Fibroblast of upper back skin (primary cell): ENCODE results near the gene MMS19.
"Not testable (repeated sequence)": the region's sequence is repeated elsewhere in the genome, so short reads cannot be mapped to it uniquely, and the experiment has no call there.

Experiments used
- DNase-seq: peaks from one replicate; pipeline ENCODE4 v3.0.0-alpha.2; 2013

Gene MMS19

DNA sequence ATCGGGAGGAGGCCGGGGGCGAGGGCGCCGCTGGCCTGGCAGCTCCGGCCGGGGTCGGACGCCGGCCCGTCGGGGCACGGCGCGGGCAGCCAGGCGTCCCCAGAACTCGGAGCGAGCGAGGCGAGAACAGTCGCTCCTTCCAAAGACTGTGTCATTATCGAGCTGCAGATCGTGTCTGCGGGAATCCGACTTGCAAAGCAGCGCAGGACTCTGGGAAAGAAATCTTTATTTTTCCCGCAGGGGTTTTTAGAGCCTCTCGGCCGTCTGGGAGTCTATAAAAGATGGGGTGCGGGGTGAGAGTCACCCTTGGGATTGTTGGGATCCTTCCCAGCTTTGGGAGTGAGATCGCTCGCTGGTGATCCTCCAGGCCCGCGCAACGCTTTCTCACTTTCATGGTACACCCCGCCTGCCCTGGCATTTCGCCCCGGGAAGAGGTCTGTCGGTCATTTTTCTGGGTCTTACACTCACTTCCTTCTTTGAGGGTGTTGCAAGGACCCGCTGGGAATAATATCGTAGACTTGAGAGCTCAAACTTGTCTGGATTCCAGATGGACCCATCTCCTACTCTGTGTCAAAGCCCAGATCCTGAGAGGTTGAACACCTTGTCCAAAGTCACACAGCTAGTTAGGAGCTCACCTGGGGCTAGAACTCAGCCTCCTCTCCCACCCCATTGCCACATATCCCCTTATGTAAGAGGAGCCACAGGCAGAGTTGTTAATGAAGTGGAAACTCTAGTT is 1.5 kb upstream of the MMS19 start:
- DNase-seq: peak; percentile 62

DNA sequence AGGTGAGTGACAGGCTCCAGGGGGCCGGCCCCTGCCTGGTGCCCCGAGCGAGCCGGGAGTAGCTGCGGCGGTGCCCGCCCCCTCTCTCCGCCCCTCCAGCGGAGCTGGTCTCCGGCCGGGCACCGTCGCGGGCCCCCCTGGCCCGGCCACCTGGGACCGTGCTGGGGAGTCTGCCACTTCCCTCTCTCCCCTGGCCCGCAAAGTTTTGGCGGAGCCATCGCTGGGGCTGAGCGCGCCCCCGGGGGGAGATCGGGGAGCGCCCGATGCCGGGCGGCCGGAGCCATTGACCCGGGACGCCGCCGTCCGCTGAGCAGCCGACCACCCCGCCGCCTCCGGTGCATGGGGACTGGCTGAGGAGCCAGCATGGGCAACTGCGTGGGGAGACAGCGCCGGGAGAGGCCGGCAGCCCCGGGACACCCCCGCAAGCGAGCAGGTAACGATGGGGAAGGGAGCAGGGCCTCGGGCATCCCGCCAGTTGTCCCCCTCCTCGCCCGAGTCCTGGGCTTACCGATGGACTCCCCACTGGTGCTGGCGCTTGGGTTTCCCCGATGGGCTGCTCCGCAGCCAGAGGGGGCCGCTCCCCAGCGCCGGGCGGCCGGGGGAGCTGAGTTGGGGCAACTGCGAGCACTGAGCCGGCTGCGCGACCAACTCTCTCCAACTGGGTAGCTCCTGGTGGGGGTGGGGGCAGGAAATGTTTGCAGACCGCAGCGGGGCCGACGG is 779 bp upstream of the MMS19 start, which contains the start of gene UBTD1:
Gene UBTD1 (plus strand): TSS at position 84 of the 720 bp plus-strand sequence. CDS start 280 bp downstream, at position 364.
- DNase-seq: peak; percentile 57

DNA sequence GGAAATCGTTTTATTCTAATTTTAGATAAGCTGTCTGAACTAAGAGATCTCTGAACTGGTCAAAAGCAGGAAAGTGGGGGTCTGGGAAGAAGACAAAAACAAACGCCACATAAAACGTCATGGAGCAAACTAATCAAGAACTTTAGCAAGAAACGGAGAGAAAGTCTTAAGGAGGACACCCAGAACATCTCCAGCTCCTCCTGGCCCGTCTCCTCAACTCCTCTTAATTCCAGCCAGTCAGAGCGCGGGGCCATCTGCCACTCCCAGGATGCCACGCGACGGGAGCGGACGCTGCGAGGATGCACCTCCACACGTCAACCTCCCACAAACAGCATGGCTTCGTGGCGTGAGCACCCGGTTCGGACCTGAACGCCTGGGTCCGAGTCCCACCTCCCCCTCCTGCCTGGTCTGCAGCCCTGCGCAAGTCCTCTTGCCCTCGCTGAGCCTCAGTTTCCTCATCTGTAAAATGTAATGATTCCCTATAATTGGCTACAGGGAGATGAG is 598 bp downstream of the MMS19 start:
- DNase-seq: peak; percentile 82

DNA sequence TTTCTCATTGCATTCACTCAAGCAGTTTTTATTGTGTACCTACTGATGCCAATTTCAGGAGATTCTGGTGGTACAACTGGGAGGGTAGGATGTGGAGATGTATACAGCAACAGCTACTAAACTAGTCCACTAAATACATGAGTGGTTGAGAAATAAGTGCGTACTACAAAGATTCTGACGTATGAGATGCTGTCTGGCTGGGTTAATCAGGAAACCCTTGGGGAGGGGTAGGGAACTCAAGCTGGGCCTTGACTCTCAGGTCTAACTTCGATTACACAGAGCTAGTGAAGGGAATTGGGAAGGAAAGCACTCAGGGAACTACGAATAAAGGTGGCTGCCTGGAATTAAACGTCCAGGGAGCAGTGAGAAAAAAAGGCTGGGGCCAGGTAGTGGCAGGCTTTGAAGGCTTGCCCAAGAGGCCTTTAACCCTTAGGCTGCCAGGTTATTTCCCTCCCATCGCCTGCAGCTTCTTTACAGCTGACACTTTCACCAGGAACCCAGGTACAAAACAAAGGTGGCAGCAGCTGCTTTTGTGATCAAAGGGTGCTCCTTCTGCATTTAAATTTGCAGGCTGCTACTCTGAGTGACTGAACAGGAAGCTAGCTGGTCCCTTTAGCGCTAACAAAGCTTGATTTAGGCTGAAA is 3.2 kb downstream of the MMS19 start:
- DNase-seq: peak; percentile 6

DNA sequence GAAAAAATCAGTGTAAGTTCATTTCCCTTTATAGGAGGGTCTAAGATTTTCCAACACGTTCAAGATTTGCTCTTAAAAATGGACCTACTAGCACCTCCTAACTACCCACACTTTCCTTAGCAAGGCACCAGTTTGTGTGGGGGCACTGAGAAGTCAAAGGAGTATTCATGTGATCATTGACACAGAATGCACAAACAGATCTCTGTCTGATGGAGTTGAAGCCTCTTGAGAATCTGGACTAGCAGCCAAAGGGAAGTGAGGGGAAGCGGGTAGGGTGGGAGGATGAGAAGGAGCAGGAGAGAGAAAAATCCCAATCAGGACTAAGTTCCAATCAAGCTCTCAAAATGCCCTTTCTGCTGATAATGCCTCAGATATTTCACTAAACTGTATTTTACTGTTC is 4.1 kb downstream of the MMS19 start:
- no peak for DNase-seq

DNA sequence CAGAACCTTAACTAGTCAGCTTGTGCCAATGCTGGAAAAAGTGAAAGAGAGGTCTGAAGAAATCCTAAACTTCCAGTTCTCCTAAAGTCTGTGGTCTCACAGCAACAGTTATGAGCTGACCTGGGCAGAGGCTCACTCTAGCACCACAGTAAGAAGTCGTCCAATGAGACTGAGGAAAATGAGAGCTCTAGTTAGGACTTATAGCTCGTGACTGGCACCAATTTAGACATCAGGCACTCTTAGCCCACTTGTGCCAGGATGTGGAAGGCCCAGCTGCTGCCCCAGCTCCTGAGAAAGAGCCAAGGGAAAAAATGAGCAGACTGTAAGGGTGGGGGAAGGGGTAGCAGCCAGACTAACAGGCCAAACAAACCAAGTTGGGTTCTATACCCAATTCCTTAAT is 7.6 kb downstream of the MMS19 start:
- DNase-seq: no peak

DNA sequence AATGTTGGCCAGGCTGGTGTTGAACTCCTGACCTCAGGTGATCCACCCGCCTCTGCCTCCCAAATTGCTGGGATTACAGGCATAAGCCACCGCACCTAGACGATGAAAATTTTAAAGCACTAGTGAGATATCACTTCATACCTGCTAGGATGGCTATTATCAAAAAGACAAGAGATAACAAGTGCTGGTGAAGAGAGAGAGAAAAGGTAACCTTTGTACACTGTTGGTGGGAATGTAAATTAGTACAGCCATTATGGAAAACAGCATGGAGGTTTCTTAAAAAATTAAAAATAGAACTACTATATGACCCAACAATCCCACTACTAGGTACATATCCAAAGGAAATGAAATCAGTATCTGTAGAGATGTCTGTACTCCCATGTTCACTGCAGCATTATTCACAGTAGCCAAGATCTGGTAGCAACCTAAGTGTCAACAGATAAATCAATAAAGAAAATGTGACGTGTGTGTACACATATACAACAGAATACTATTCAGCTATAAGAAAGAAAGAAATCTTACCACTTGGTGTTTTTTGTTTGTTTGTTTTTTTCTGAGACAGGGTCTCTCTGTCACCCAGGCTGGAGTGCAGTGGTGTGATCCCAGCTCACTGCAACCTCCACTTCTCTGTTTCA is 12.5 kb downstream of the MMS19 start:
- DNase-seq: no peak

DNA sequence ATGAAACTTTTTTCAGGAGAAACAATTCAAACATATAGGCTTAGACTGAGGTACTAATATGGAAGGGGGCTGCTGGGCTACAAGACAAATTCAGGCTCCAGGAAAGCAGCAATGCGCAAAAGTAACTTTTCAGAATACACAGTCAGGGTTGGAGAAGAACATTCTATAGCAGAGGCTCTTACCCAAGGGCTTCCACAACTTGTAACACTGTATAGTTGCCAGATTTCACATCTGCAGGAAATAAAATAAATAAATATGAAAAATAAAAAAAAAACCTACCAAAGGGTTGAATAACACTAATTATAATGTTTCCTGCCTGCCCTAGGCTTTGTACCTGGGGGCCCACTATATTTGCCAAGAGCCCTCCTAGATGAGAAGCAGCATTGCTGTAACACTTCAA is 14.3 kb downstream of the MMS19 start:
- no peak for DNase-seq

DNA sequence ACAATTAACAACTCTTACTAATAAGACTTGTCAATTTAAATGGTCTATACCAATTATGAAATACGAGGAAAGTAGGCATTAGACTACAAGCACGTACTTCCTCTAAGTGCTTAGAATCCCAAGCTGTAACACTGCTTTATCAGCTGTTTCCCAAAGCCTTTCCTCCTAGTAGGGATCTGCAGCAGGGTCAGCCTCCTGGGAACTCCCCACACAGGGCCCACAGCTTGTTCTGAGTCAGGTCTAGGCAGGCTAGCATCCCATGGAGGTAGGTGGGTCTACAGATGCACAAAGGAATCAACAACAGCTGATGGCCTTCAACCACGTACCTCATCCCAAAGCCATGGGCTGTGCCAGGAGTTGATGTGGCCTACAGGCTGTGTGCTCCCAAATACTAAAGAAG is 14.7 kb downstream of the MMS19 start:
- DNase-seq: no peak

DNA sequence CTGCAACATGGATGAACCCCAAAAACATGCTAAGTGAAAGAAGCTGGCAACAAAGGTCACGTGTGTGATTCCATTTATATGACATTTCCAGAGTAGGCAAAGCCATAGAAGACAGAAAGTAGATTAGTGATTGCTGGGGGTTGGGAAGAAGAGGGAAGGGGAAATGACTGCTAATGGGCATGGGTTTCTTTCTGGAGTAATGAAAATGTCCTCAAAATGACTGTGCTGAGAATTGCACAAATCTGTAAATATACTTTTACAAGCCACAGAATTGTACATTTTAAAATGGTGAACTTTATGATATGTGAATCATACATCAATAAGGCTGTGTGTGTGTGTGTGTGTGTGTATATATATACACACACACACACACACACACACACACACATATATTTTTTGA is 15.8 kb downstream of the MMS19 start:
- DNase-seq: no peak

DNA sequence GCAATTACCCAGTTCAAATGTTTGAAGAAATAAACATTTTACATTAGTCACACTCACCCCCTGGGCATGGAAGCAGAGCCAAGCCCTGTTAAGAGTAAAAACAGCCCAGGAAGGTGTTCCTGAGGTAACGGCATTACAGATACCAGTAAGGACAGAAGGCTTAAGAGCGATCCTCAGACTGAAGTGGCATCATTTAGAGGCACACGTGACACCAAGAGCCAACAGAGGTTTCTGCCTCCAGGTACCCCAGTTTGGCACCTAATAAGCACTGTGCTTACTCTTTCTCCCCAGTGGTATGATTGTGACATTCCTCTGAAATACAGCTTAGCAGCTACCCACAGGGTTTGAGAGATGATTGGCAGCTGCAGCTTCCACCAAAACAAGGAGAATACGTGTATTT is 17.2 kb downstream of the MMS19 start:
- no peak for DNase-seq

DNA sequence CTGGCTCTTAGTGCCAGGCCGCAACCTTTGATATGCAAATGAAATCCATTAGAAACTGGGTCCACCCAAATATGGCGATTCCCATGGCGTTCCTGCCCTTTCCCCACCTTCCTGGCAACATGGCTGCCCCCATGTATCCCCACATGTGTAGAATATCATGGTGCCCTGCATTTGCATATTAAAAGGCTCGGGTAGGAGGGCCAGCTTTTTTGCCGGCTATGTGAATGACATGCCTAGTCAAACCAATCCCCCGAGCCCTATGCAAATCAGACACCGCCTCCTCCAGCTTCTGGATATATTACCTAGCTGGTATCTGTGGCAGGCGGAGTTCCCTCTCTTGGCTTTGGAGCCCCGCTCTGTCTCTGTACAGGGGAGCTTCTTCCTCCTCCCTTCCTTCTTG is 18.3 kb downstream of the MMS19 start:
- no peak for DNase-seq

DNA sequence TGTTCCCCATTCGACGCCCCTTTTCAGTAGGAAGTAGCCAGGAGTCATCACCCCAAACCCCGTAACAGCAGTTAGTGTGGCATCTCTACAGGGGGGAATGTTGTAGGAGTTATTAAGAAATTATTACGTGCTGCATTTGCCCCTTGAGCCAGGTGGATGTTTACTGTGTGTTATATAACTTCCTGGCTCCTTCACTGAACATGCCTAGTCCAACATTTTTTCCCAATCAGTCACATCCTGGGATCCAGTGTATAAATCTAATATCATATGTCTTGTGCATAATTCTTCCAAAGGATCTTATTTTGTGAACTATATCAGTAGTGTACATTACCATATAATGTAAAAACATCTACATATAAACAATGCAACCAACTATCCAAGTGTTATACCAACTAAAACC is 18.8 kb downstream of the MMS19 start:
- not testable (repeated sequence) for DNase-seq

DNA sequence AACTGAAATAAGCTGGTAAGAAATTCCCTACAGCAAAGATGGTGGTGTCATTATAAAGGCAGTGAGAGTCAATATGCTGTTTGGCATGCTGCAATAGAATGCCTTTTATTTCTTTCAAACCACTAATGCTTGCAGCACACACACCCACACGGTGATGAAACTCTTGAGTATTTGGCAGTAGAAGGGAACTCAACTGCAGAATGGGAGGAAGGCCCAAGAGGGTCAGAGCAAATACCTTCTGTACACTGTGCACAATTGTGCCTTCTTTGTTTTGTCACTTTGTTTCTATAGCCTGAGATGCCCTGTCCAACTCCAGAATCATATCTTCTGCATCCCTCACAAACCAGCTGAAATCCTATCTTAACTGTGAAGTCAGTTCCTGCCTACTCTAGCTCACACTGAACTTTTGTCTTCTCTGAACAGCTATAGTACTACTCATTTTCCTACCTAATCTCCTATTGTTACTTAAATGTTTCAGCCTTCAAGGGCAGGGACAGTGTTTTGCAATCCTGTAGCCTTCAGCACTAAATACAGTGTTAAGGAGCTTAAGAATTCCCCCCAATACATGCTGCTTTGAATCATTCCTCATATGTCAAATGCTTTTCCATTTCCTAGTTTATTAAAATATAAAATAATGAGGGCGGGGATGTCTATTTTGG is 22.2 kb downstream of the MMS19 start:
- peak; percentile 29 for DNase-seq

DNA sequence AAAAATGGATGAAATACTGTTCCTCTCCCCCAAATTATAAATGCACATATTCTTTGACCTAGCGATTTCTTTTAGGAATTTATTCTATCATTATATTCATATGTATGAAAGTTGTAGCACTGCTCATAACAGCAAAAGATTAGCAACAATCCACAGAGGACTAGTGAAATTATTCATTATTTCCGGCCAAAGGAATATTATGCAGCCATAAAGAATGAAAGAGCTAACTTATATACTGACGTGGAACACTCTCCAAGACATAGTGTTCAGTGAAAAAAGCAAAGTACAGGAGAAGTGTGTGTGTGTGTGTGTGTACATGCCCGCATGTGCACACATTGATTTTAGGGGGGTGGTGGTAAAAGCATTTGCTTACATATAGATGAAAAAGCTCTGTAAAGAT is 23.3 kb downstream of the MMS19 start:
- DNase-seq: no peak

DNA sequence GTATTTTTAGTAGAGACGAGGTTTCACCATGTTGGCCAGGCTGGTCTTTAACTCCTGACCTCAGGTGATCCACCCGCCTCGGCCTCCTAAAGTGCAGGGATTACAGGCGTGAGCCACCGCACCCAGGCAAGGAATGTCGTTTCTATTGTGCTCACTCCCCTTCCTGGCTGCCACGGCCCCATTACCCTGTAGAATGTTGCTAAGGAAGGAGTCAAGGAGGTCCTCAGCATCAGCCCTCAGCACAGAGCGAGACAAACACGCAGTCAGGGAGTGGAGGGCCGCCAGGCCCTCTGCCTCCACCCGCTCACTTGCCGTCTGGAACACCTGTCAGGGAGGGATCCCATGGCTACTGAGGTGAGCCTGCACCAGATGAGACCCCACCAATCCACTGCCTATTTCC is 29.4 kb downstream of the MMS19 start:
- DNase-seq: not testable (repeated sequence)

DNA sequence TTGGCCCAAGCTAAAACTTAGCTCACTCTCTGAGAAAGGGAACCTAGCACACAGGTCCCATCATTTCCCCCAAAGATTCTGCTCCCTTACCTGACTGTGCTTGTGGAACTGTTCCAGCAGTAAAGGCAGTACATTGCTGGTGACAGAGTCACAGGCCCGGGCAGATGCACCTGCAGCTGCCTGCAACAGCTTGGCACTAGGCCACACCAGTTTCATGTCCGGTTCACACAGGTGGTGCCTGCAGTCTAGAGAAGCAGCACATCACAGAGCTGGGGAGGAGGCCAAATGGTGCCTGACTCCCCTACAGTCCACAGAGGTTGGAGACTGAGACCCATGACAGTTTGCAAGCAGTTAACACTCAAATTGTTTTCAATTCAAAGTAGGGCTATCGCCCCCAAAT is 30.1 kb downstream of the MMS19 start:
- DNase-seq: no peak

DNA sequence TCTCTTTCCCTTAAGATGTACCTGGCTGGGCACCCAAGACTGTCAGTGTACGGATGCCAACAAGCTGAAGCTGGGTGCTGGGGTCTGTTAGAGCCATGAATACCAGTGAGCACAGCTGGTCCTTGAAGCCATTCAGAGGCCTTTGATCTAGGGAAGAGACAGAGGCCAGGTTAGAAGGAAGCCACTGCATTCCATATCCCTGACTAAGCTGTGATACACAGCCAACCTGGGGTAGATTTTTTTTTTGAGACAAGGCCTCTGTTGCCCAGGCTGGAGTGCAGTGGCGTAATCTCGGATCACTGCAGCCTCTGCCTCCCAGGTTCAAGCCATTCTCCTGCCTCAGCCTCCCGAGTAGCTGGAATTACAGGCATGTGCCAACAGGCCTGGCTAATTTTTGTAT is 31.5 kb downstream of the MMS19 start:
- DNase-seq: peak; percentile 30

DNA sequence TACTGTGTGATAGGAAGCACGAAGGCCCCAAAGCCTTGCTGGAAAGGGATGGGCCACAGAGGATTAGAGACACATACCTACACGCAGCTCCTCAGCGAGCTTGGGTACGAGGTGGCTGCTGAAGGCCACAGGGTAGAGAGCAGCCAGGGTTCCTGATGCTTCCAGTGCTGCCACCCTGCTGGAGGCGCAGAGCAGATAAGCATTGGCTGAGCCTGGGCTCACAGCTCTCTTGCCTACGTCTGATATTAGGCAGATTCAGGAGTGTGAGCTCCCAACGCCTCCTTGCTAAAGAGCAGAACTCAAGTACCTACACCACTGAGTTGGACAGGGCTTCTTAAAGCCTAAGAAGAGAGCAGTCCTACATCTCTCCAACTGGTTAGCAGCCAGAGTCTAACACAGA is 32.2 kb downstream of the MMS19 start:
- no peak for DNase-seq

DNA sequence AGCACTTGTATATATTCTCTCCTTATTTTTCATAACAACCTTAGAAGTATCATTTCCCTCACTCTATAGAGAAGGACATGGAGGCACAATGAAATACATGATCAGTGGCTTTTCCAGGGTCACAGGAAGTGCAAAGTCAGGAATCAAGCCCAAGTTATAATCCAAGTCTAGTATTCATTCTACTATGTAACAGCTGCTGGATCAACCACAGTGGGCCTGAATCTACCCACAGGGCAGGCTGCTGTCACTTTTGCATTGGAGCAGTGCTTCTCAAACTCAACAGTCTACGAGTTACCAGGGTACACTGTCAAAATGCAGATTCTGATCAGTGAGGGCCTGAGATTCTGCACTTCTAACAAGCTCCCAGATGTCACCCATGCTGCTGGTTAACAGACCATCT is 34.0 kb downstream of the MMS19 start:
- DNase-seq: no peak

DNA sequence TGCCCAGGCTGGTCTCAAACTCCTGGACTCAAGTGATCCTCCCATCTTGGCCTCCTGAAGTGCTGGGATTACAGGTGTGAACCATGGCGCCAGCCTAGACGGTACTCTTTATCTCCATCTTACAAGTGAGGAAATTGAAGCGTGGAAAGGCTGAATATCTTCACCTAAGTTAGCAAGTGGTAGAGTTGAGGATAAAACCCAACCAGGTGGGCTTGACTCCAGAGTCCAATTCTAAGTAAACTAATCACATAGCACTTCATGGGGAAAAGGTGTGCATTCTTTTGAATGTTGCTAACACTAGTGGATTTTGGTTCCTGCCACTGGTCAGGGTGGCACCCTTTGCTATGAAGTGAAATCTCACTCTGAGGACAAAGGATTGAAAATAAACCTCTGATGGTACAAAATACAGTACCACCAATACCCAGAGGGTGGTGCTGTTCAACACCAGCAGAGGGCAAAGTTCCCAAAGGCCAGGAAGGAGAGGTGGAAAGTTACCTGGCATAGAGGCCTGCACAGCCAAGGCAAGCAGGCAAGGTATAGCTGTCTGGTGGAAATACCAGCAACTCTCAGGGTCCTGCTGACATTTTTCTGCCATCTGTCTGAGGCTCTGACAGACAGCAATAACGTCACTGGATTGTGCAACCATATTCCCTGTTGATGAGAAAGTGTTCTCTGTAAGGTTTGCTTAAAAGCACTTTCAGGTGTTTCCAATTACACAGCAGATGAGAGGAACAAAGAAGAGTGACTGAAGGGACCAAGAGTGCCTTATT is 34.7 kb downstream of the MMS19 start:
- peak; percentile 76 for DNase-seq

DNA sequence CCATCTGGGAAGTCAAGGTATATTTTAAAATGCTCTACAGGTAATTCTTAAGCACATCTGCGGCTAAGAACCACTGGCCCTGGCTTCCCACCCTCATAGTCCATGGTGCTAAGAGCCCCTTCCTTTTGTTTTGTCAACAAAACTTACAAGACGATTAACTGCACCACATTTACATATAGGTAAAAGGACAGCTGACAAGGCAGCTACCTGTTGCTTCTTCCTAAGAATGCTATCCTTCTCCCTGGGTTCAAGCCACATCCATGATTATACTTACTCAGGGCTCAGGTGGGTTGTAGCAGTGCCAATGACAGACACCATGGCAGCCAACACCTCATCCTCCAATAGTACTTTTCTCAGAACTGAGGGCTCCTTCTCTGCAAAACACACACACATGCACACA is 35.9 kb downstream of the MMS19 start:
- DNase-seq: no peak
